Suprapubic skin (tissue), 3 donors: ENCODE results near the gene GRP.

Experiments used
- CTCF ChIP-seq, 2 donors: fragments of 200-600 bp in 1 of 2; fragments of 450-650 bp in 1 of 2; sonication (generic) in 1 of 2; IDR thresholded peaks; one replicate each; pipeline ENCODE4 v1.5.1; 2016 to 2019; ENCODE audit warnings: antibody characterized with exemption in 2 of 2, mild to moderate bottlenecking in 1 of 2, moderate library complexity in 1 of 2
- EP300 ChIP-seq: sonication (generic); formaldehyde crosslinking; IDR thresholded peaks from one replicate; pipeline ENCODE4 v1.6.1; 2017; ENCODE audit warnings: antibody characterized with exemption
- POLR2A ChIP-seq, 2 donors: fragments of 450-650 bp; IDR thresholded peaks; one replicate each; pipeline ENCODE4 v1.6.1; 2017; ENCODE audit warnings: antibody characterized with exemption in 2 of 2, mild to moderate bottlenecking in 2 of 2, moderate library complexity in 2 of 2

DNA sequence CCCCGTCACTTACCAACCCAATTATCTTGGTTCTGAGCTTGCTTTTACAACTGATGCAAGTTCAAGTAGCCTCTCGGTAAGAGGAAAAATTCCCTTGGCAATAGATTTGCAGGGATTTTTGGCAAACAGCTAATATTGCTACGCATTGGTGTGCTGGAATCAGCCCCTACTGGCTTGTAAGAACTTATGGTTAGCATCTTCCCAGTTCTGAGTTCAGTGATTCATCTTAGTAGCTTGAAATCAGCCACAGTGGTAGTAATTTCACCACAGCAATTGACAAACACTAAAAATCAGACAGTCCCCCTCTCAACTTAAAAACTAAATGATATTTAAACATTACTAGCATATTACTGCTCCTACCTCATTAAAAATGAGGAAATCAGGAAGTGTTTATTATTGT lies 59.2 kb downstream of the GRP start:
- TF ChIP-seq CTCF (IDR thresholded peaks at IDR 0.05) (no peak), POLR2A (IDR thresholded peaks at IDR 0.05) (no peak), EP300 (no peak)
